ENCODE data around the gene PSG4.
A peak's percentile ranks its signal among the peaks of the same experiment; 100 is the strongest.
"Not testable (repeated sequence)": the region's sequence is repeated elsewhere in the genome, so short reads cannot be mapped to it uniquely, and the experiment has no call there.

PSG4 gene

DNA sequence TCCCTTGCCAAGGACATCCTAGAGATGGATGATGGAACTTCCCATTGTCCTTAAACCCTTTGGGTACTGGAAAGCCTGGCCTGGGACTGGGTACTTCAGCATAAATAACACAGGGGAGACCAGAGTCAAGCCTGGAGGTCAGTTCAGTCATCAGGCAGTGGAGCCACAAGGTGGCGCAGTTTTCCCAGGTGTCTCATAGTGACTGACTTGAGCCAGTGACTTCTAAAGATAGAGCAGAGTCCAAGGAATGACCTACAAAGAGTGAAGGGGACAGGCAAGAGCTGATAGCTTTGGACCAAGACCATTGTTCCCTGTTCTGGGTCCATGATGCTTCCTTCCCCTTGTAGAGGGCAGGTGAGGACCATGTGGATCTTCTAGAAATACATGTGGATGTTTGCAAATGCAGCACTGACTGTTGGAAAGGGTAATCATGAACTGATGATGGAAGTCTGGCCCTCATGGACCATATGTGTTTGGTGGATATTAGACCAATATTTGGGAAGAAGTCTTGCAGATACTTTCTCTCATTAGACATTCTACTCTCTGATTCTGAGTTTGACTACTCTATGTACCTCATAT, 25.8 kb downstream of the PSG4 start:
- TF ChIP-seq, protein P1, sequence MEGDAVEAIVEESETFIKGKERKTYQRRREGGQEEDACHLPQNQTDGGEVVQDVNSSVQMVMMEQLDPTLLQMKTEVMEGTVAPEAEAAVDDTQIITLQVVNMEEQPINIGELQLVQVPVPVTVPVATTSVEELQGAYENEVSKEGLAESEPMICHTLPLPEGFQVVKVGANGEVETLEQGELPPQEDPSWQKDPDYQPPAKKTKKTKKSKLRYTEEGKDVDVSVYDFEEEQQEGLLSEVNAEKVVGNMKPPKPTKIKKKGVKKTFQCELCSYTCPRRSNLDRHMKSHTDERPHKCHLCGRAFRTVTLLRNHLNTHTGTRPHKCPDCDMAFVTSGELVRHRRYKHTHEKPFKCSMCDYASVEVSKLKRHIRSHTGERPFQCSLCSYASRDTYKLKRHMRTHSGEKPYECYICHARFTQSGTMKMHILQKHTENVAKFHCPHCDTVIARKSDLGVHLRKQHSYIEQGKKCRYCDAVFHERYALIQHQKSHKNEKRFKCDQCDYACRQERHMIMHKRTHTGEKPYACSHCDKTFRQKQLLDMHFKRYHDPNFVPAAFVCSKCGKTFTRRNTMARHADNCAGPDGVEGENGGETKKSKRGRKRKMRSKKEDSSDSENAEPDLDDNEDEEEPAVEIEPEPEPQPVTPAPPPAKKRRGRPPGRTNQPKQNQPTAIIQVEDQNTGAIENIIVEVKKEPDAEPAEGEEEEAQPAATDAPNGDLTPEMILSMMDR (conservative IDR thresholded peaks at IDR 0.05; ENCODE audit: low read length), result peak; percentile 4; the same call in 1 of the 2 replicates
- H3K4me3 ChIP-seq (ENCODE audit: low read length); DNase-seq (ENCODE audit: low read depth): not testable (repeated sequence)

DNA sequence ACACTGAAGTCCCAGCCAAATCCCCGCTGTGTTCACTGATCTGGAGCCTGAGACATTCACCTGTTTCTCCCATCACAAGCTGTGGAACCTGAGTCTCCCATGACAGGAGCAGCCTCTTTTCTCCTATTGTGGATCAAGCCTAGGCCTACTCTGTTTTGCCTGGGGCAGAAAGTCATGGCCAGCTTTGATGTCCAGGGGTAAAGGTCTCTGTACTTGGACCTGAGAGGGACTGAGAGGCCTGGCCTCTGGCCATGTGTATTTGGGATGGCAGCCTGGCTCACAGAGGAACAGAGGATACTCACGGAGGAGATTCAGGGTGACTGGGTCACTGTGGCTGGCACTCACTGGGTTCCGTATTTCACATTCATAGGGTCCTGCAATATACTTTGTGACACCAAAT, 26.9 kb downstream of the PSG4 start:
- not testable (repeated sequence) for H3K4me3 ChIP-seq (ENCODE audit: low read length); DNase-seq (ENCODE audit: low read depth)

DNA sequence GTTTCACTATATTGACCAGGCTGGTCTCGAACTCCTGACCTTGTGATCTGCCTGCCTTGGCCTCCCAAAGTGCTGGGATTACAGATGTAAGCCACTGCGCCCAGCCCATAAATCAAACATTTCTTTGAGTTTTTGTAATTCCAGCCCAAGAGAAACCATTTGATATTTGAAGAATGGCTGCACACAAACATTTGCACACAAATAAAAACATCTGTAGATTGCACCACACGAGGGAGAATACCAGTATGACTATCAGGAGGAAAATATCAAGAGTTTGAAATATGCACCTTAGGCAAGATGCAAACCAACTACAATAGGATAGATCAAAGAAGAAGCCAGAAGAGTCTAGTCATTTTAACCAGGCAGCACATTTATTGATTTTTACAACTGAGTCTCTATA, 39.5 kb downstream of the PSG4 start:
- not testable (repeated sequence) for H3K4me3 ChIP-seq (ENCODE audit: low read length)
- peak; percentile 68 for DNase-seq (ENCODE audit: low read depth)

DNA sequence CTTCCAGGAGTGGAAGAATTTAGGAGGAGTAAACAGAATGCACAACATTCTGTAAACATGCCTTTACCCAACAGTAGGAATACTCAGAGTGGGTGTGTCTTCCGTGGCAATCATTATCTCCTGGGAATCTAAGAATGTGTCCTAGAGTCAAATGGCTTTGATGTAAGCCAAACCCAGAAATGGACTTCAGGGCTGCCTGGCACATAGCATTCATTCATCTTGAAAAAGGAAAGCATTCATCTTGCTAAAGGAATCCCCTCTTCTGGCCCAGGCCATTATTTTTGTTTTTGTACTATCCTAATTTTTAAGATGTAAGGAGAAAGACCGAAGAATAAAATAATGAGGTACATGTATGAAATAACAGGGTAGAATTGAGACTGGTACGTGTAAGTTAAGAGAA, 42.3 kb downstream of the PSG4 start:
- not testable (repeated sequence) for DNase-seq (ENCODE audit: low read depth); H3K4me3 ChIP-seq (ENCODE audit: low read length)

DNA sequence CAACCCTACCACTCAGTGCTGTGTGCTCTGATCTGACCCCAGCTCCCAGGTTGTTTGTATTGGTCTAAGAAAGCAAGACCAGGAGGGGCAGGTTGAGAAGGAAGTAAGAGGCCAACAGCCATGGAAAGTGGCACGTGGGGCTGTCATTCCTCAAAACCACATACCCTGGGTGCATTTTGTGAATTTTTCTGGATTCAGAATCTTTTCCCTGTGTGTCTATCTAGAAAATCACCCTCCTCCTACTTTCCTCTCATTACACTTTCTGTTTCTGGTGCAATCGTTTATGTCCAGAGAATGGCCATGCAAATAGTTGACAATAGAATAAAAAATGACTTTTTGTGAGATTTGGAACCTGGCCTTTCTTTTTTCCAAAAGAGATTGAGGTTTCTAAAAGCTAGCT, 43.2 kb downstream of the PSG4 start:
- DNase-seq (ENCODE audit: low read depth), result peak; percentile 18
- not testable (repeated sequence) for H3K4me3 ChIP-seq (ENCODE audit: low read length)

DNA sequence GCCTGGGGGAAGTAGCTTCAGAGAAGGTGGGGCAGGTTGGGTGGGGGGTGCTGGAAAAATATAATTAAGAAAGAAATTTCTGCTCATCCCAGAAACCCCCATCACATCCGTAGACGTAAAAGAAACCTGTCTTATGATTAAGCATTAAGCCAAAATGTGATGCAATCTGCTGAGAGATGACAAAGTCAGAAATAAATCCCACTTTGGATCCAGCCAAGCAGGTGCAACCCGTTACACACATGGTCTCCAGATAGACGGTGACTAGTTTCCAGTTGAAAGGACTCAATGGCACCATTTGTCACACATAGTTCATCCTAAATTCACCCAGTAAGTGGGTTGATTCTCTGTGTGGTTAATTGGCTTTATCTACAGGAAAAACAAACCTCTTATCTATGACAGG, 53.2 kb downstream of the PSG4 start:
- TF ChIP-seq, protein P1 (conservative IDR thresholded peaks at IDR 0.05; ENCODE audit: low read length), result no peak
- no peak overlapping the region for H3K4me3 ChIP-seq (ENCODE audit: low read length)
- no peak for DNase-seq (ENCODE audit: low read depth)

DNA sequence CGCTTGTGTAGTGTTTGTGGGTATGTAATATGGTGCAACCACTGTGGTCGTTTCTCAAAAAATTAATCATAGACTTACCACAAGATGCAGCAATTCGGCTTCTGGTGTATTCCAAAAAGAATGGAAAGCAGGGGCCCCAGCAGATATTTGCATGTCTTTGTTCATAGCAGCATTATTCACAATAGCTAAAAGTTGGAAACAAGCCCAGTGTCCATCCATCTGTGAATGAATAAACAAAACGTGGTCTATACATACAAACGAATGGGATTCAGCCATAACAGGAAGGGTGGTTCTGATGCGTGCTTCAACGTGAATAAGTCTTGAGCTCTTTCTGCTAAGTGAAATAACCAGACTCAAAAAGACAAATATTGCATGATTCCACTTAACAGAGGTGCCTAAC, 55.6 kb downstream of the PSG4 start:
- peak; percentile 58 for DNase-seq (ENCODE audit: low read depth)

DNA sequence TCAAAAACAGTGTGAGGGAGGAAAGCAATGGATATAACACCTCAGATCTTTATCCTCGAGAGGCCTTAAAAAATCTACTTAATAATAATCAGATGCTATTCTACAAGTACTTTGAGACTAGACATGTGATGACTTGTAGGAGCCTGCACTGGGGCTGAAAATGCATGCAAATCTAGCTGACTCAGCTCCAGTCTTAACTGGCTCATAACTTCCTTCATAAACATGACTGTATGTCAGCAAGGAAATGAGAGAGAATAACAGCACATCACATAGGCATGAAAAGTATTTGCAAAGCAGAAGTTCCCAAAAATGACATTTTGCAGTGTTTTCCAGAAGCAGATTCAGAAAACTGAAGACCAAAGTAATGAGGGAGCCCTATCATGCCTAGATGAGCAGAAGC, 57.2 kb downstream of the PSG4 start:
- DNase-seq (ENCODE audit: low read depth), result peak; percentile 90
- TF ChIP-seq, protein P1 (conservative IDR thresholded peaks at IDR 0.05; ENCODE audit: low read length), result no peak
- no peak overlapping the region for H3K4me3 ChIP-seq (ENCODE audit: low read length)

More for the DNA sequence above, 55.6 kb downstream of the PSG4 start:
- H3K4me3 ChIP-seq (ENCODE audit: low read length), result not testable (repeated sequence)
